Measurements from ENCODE around the gene OSBPL7.

DNA sequence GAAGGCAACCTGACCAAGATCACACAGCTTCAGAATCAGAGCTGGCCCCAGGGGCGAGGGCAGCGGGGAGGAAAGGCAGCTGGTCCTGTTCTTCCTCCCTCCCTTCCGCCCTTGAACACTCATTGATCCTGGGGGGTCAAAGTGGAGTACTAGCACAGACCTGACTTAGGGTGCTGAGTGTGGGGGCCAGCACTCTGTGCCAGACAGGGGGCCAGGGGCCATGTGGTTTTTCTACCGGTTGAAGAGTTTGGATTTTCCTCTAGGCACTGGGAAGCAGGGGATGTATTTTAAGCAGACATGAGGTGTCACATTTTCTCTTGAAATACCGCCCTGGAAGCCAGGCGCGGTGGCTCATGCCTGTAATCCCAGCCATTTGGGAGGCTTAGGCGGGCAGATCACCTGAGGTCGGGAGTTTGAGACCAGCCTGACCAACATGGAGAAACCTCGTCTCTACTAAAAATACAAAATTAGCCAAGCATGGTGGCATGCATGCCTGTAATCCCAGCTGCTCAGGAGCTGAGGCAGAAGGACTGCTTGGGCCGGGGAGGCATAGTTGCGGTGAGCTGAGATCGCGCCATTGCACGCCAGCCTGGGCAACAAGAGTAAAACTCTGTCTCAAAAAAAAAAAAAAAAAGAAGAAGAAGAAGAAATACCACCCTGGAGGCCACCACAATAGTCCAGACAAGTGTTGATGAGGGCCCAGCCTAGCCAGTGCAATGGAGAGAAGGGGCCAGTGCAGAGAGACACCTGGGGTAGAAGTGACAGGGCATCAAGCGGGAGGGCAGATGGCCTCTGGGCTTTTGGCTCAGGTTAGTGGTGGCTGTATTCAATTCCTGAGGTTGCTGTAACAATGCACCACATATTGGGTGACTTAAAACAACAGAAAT lies 15.3 kb downstream of the OSBPL7 start:
- TF ChIP-seq, protein P1, sequence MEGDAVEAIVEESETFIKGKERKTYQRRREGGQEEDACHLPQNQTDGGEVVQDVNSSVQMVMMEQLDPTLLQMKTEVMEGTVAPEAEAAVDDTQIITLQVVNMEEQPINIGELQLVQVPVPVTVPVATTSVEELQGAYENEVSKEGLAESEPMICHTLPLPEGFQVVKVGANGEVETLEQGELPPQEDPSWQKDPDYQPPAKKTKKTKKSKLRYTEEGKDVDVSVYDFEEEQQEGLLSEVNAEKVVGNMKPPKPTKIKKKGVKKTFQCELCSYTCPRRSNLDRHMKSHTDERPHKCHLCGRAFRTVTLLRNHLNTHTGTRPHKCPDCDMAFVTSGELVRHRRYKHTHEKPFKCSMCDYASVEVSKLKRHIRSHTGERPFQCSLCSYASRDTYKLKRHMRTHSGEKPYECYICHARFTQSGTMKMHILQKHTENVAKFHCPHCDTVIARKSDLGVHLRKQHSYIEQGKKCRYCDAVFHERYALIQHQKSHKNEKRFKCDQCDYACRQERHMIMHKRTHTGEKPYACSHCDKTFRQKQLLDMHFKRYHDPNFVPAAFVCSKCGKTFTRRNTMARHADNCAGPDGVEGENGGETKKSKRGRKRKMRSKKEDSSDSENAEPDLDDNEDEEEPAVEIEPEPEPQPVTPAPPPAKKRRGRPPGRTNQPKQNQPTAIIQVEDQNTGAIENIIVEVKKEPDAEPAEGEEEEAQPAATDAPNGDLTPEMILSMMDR (IDR thresholded peaks at IDR 0.05): no peak
- no peak for TF ChIP-seq POLR2A (IDR thresholded peaks at IDR 0.05)
